Stimulated activated CD8-positive, alpha-beta memory T cell treated with anti-CD3 and anti-CD28 coated beads, Interleukin-15, amount 100 ng/mL, for 1 hour (primary cell): ENCODE data around the gene NAPSA.

Experiments used
- DNase-seq: peaks from one replicate; pipeline ENCODE4 v3.0.0-alpha.2; 2020; ENCODE audit warnings: low read depth

NAPSA gene

DNA sequence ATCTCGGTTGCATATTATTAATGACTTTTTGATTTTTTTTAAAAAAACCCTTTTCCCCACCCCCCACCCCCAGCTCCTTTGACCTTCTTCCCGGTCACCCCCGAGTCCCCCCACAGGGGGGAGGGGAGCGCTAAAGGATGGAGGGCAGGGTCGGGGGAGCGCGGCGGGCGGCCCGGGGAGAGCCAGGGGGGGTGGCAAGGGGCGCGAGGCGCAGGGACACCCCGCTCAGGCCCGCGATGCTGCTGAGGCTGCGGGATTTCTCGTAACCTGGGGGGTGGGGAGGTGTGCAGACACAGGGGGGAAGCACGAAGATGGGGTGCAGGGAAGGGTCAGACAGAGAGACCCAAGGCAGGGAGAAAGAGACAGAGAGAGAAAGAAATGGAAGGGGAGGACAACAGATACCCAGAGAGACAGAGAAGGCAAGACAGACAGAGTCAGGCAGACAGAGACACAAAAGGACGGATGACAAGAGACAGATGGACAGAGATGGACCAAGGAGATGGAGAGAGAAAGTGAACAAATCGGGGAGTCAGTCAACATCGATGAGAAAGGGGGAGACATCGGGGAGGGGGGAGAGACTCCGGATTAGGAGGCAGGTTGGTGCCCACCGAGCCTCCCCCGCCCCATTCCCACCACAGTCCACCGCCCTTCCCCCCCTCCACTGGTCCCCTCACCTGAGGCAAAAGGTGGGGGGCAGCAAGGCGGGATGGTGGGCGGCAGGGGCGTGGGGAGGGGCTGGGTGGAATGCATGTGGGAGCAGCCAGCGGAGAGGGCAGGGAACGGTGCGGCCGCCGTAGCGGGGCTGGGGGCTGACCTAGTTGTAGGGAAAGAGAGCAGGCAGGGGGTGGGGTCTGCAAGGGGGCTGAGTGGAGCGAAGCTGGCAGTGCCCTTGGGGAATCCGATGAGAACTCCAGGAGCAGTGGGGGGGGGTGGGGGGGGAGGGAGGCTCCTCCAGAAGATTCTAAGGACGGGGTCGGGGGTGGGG lies 50.4 kb downstream of the NAPSA start:
- no peak for DNase-seq

DNA sequence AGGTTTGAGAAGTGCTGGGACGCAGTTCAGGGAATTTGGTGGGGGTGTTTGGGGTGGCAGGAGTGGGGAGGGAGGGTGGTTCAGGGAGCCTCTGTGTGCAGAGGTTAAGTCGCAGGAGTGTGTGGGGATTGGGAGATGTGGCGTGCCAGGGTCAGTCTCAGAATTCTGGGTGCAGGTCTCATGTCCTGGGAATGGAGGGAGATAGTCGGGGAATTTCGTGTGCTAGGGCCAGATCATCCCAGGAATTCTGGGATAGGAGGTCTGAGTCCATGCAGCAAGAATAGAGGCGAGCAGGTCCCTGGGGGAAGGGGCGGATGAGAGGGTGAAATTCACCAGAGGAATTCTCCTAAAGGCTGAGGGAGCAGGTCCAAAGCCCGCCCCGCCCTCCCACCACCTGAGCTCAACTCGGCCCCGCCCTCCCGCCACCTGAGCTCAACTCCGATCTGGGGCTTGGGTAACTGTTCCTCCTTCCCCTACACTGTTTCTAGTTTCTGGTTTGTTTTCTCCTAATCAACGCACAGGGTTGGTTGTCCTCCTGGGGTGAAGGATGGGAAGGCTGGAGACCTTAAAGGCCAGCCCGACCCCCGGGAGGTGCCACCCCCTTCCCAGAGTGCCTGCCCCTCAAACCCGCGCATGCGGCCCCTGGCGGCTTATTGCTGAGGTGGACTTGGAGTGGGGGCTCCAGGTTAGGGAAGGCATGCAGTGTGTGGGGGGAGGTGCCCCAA lies 51.5 kb downstream of the NAPSA start:
- no peak for DNase-seq

DNA sequence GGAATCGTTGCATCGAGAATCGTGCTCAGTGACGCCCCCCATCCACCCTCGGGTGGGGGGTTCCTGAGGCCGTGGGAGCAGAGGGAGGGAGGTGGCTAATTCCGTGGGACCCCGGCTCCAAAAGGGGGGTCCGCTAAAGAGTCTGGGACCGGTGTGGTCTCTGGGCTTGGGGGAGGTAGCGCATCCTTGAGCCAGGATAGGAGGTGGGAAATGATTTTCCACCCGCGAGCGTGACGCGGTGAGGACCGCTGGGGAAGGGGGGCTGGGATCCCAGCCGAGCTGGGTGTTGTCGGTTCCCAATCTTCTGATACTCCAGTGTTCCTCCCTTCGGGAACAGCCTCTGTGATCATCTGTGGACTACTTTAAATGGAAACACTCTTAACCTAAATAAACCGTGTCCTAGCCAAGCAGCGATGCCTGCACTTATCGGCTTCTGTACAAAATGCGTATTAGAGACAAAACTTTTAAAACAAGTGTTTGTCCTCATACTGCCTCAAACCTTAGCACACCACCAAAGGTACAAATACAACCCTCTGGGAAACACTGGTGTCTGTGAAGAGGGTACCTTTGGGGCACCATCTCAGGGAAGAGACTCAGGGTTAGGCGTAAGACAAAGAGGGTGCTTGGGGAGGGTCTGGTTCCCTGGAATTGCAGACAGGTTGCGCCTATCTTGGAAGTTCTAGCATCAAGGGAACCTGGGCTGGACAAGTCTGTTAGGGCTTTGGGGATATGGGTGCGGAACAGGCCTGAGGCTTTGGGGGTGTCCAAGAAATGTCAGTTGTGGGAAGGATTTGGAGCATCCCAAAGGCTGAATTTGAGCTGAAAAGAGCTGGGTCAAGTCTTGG lies 52.2 kb downstream of the NAPSA start:
- DNase-seq, result no peak

DNA sequence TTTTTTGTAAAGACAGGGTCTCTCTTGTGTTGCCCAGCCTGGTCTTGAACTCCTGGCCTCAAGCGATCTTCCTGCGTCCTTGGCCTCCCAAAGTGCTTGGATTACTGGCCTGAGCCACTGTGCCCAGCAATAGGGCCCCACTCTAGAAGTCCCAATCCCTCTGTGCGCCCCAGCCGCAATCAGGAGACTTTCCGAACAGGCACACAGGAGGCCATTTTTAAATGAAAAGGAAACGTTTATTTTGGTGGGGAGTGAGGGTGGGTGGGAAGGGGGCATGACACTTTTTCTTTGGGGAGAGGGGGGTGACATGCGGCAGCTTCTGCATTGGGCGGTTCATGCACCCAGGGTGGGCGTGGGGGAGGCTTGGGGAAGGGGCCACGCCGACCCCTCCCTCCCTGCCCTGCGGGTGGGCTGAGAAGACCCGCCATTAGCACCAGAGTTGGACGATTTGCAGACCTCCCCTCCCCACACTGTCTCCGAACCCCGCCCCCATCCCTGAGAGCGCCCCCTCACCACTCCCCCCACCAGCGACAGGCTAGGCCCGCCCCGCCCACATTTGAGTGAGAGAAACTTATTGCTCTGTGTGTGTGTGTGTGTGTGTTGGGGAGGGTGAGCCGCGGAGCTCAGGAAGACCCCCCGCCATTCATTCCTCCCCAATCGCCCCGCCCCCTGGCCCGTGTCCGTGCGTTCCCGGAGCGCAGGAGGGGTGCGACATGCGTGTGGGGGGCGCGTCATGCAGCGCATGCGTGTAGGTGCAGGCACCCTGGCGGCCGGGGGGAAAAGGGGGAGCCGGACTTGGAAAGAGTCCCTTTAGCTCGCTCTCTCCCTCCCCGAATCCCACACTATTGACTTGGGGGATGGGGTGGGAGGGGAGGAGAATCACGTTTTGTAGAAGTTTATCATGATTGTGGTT lies 53.5 kb downstream of the NAPSA start:
- no peak for DNase-seq

DNA sequence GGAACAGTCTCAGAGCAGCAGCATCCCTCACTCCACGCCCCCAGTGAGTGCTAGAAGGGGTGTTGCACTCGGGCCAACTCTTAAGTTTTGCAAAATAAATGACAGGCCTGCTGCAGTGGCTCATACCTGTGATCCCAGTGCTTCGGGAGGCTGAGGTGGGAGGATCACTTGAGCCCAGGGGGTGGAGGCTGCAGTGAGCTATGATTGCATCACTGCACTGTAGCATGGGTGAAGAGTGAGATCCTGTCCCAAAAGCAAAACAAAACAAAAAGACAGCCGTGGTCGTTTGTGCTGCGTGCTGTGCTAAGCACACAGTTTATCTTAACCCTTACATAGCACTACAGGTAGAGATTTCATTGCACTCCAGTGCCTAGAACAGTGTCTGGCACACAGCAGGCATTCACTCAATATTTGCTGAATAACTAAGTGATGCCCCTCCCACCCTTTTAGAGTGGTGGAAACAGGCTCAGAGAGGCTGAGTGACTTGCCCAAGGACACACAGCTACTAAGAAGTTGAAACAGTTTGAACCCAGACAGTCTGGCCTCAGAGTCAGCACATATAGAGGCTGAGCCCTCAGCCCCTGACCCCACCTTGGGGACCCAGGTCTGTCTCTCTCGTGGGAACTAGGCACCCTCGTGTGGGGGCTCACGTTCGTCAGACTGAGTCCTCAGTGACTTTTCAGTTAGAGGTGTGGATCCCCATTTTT lies 54.5 kb downstream of the NAPSA start:
- DNase-seq, result no peak

DNA sequence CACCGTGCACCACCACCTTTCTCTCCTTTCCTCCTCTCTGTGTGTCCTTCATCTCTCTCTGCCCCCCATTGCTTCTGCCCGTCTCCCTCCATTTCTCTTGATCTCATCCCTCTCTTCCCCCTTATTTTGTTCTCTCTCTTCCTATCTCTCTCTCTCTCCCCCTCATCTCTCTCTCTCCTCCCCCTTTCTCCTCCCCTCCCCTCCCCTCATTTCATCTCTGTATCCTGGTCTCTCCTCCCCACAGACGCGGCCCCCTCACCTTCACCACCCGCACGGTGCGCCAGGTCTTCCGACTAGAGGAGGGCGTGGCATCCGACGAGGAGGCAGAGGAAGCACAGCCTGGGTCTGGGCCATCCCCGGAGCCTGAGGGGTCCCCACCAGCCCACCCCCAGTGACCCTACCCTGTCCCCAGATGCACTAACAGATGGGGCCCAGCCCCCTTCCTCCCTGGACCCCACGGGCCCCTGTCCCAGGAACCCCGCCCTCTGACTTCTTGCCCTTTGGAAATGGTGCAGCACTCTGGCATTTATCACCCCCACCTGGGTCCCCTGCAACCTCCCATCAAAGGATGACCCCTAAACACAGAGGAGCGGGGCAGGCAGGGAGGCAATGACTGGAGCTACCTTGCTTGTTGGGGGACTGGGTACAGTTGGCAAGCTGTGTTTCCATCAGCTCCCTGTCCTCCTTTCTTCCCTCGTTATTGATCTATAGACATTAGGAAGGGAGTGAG lies 55.9 kb downstream of the NAPSA start:
- DNase-seq, result no peak

DNA sequence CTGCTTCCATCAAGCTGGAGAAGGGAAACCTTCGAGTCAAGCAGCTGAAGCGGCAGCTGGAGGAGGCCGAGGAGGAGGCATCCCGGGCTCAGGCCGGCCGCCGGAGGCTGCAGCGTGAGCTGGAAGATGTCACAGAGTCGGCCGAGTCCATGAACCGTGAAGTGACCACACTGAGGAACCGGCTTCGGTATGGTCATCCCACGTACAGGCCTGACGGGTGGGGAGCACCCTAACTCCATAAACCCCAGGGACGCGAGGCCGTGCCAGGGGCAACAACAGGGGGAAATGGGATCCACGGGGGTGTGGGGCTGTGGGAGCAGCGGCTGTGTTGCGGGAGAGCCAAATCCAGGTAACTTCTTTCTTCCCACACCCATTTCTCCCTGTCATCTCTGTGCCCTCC lies 56.4 kb downstream of the NAPSA start:
- no peak for DNase-seq
